Fibroblast of skin of right quadriceps (primary cell): ENCODE results near the gene GAGE12E.
"Not testable (repeated sequence)": the region's sequence is repeated elsewhere in the genome, so short reads cannot be mapped to it uniquely, and the experiment has no call there.

ENCODE experiments used
- DNase-seq: peaks from one replicate; pipeline ENCODE4 v3.0.0-alpha.2; 2013

GAGE12E gene, protein sequence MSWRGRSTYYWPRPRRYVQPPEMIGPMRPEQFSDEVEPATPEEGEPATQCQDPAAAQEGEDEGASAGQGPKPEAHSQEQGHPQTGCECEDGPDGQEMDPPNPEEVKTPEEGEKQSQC

GRCh38 chrX:49550989-49551388 lies at the start of gene GAGE12E:
Gene GAGE12E (plus strand): TSS chrX:49551289. CDS start chrX:49552444, 1,155 bp downstream.
- DNase-seq: not testable (repeated sequence)

DNA sequence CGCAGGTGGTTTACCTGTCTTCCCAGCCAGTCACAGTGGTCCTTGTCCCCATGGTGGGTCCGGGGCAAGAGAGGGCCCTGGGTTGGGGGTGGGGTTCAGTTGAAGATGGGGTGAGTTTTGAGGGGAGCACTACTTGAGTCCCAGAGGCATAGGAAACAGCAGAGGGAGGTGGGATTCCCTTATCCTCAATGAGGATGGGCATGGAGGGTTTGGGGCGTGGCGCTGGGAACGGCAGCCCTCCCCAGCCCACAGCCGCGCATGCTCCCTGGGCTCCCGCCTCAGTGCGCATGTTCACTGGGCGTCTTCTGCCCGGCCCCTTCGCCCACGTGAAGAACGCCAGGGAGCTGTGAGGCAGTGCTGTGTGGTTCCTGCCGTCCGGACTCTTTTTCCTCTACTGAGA lies 19.2 kb upstream of the GAGE12E start, which contains the start of gene GAGE12C:
GAGE12C (plus strand) TSS at position 301 of the 400 bp plus-strand sequence. CDS start 1,155 bp downstream, outside the sequence.
- DNase-seq: not testable (repeated sequence)

DNA sequence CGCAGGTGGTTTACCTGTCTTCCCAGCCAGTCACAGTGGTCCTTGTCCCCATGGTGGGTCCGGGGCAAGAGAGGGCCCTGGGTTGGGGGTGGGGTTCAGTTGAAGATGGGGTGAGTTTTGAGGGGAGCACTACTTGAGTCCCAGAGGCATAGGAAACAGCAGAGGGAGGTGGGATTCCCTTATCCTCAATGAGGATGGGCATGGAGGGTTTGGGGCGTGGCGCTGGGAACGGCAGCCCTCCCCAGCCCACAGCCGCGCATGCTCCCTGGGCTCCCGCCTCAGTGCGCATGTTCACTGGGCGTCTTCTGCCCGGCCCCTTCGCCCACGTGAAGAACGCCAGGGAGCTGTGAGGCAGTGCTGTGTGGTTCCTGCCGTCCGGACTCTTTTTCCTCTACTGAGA lies 9.7 kb upstream of the GAGE12E start, which contains the start of gene GAGE12D:
GAGE12D (plus strand) TSS at position 301 of the 400 bp plus-strand sequence. CDS start 1,155 bp downstream, outside the sequence.
- not testable (repeated sequence) for DNase-seq

- DNase-seq: not testable (repeated sequence)
Measured at GRCh38 chrX:49560542-49560941, 9.5 kb downstream of the GAGE12E start, which contains the start of gene GAGE12F. Gene GAGE12F (plus strand): TSS chrX:49560842. CDS start chrX:49561997, 1,155 bp downstream.

- DNase-seq: not testable (repeated sequence)
Measured at GRCh38 chrX:49568728-49569127, 17.6 kb downstream of the GAGE12E start.

GRCh38 chrX:49569152-49569551 lies 18.1 kb downstream of the GAGE12E start:
- not testable (repeated sequence) for DNase-seq

- DNase-seq: not testable (repeated sequence)
Measured at GRCh38 chrX:49570100-49570499, 19.0 kb downstream of the GAGE12E start, which contains the start of gene GAGE12G. Gene GAGE12G (plus strand): TSS chrX:49570400. CDS start chrX:49571555, 1,155 bp downstream.

GRCh38 chrX:49579649-49580048 lies 28.6 kb downstream of the GAGE12E start, which contains the start of gene GAGE12H:
Gene GAGE12H (plus strand): TSS chrX:49579949. CDS start chrX:49581104, 1,155 bp downstream.
- DNase-seq: not testable (repeated sequence)

- DNase-seq: not testable (repeated sequence)
Measured at GRCh38 chrX:49589196-49589595, 38.1 kb downstream of the GAGE12E start, which contains the start of gene GAGE2A. Gene GAGE2A (plus strand): TSS chrX:49589496. CDS start chrX:49590651, 1,155 bp downstream.

DNA sequence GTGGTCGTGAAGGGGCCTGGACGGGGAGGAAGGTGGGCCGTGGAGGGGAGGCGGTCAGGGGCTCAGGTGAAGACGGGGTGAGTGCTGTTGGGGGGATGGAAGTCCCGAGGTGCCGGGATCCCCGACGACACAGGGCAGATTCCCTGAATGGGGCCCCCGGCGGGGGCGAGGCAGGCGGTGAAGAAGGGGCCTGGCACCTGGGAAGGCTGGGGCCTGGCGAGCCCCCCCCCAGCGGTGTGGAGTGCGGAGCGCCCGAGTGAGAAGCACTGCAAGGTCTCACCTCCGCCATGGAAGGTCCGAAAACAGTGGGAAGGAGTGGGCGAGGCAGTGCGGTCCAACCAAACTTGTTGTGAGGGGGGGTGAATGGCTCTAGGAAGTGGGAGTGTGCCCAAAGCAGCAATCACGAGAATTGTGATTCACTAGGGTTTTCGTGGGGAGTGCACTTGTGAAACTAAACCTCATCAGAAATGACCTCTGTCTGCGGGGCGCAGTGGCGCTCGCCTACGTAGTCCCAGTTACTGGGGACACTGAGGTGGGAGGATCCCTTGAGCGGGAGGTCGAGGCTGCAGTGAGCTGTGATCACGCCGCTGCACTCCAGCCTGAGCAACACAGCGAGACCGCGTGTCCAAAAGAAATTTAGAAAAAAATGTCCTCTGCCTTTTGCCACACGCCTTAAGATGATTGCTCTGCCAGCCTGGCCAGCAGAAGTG lies 38.8 kb downstream of the GAGE12E start:
- not testable (repeated sequence) for DNase-seq

- DNase-seq: not testable (repeated sequence)
Measured at GRCh38 chrX:49590488-49590887, 39.4 kb downstream of the GAGE12E start.

- not testable (repeated sequence) for DNase-seq
Measured at GRCh38 chrX:49598720-49599119, 47.6 kb downstream of the GAGE12E start, which contains the start of gene GAGE1. Gene GAGE1 (plus strand): TSS chrX:49599020. CDS start chrX:49600175, 1,155 bp downstream.
